ENCODE results near the gene THRB.

THRB gene

DNA sequence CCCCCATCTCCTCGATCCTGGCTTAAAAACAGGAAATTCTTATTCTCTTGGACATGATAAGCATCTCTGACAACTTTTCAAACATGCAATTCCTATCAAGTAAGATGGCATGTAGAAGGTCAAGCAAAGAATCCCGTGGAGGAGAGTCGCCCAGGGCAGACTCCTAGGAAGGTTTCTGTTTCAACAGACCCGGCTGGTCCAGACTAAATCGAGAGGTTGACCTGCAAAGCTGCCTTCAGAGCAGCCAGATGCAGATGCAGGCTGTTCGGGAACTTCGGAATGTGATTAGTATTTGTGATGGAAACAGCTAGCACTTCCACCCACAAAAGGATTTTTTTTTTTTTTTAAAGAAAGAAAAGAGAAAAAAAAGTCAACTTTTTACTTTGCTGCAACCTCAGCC lies 332.8 kb downstream of the THRB start:
- Histone ChIP-seq H3K9me2 (replicated peaks; ENCODE audit: low read depth, low read length) (no peaks in the 10 kb centered on the region), H3K79me2 (ENCODE audit: insufficient read depth, low read length) (no peaks in the 10 kb centered on the region), H3K4me2 (ENCODE audit: low read depth, low read length, poor library complexity, severe bottlenecking) (no peak overlapping the region), H2AFZ (ENCODE audit: low read length) (no peak overlapping the region), H3K4me1 (ENCODE audit: insufficient read depth, low read length, poor library complexity, severe bottlenecking) (no peaks in the 10 kb centered on the region), H4K20me1 (ENCODE audit: insufficient read depth, low read length, poor library complexity, severe bottlenecking) (no peaks in the 10 kb centered on the region), H3K27me3 (ENCODE audit: insufficient read depth, low read length, poor library complexity, severe bottlenecking) (no peaks in the 10 kb centered on the region), H3K4me3 (ENCODE audit: low read length, poor library complexity, severe bottlenecking) (no peak overlapping the region), H3K36me3 (ENCODE audit: insufficient read depth, low read length) (no peaks in the 10 kb centered on the region), H3K9me3 (ENCODE audit: insufficient read depth, low read depth, low read length) (no peaks in the 10 kb centered on the region), H3F3A (ENCODE audit: low read depth) (no peaks in the 10 kb centered on the region), H3K9ac (ENCODE audit: low read depth, low read length, poor library complexity, severe bottlenecking) (no peak overlapping the region)
- TF ChIP-seq, protein P1, sequence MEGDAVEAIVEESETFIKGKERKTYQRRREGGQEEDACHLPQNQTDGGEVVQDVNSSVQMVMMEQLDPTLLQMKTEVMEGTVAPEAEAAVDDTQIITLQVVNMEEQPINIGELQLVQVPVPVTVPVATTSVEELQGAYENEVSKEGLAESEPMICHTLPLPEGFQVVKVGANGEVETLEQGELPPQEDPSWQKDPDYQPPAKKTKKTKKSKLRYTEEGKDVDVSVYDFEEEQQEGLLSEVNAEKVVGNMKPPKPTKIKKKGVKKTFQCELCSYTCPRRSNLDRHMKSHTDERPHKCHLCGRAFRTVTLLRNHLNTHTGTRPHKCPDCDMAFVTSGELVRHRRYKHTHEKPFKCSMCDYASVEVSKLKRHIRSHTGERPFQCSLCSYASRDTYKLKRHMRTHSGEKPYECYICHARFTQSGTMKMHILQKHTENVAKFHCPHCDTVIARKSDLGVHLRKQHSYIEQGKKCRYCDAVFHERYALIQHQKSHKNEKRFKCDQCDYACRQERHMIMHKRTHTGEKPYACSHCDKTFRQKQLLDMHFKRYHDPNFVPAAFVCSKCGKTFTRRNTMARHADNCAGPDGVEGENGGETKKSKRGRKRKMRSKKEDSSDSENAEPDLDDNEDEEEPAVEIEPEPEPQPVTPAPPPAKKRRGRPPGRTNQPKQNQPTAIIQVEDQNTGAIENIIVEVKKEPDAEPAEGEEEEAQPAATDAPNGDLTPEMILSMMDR (conservative IDR thresholded peaks at IDR 0.05; ENCODE audit: low read length) = no peak
- no peak for TF ChIP-seq EZH2phosphoT487 (IDR thresholded peaks at IDR 0.05; ENCODE audit: borderline replicate concordance)

DNA sequence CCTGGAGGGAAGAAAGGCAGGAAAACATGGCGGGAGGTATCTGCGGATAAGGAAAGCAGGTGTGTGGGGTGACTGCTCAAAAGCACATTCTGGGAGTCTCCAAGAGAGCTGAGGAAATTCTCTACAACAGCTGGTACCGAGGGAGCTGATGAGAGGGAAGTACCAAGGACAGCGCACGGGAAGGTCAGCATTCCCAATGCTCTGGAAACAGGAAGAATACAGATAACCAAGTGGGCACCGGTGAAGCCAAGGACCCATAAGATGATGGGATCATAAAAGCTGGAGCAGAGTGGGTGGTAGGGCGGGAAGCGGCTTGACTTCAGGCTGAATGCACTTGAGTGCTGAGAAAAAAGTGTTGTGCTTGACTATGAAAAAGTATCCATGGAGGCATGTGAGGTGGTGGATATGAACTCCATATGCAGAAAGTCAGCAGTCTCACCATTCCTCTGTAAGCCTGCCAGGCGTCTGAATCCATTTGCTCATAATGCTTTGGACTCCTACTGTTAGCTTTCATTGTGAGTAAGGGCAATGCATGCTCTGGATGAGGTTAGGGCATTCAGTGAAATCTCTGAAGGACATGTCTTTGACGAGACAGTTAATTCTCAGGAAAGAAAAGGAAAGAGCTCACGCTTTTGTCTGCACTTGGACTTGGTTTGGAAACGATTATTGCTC lies 334.1 kb downstream of the THRB start:
- no peak overlapping the region for H3K4me3 ChIP-seq (ENCODE audit: low read length, poor library complexity, severe bottlenecking)
- H3K4me1 ChIP-seq (ENCODE audit: insufficient read depth, low read length, poor library complexity, severe bottlenecking) = no peaks in the 10 kb centered on the region
- no peaks in the 10 kb centered on the region for H3K9me2 ChIP-seq (replicated peaks; ENCODE audit: low read depth, low read length)
- no peaks in the 10 kb centered on the region for H4K20me1 ChIP-seq (ENCODE audit: insufficient read depth, low read length, poor library complexity, severe bottlenecking)
- no peaks in the 10 kb centered on the region for H3F3A ChIP-seq (ENCODE audit: low read depth)
- no peak overlapping the region for H3K9ac ChIP-seq (ENCODE audit: low read depth, low read length, poor library complexity, severe bottlenecking)
- no peaks in the 10 kb centered on the region for H3K36me3 ChIP-seq (ENCODE audit: insufficient read depth, low read length)
- H3K9me3 ChIP-seq (ENCODE audit: insufficient read depth, low read depth, low read length) = no peaks in the 10 kb centered on the region
- TF ChIP-seq, protein P1 (conservative IDR thresholded peaks at IDR 0.05; ENCODE audit: low read length) = no peak
- TF ChIP-seq EZH2phosphoT487 (IDR thresholded peaks at IDR 0.05; ENCODE audit: borderline replicate concordance) = no peak
- no peak overlapping the region for H3K4me2 ChIP-seq (ENCODE audit: low read depth, low read length, poor library complexity, severe bottlenecking)
- H3K79me2 ChIP-seq (ENCODE audit: insufficient read depth, low read length) = no peaks in the 10 kb centered on the region
- H2AFZ ChIP-seq (ENCODE audit: low read length) = no peak overlapping the region
- no peaks in the 10 kb centered on the region for H3K27me3 ChIP-seq (ENCODE audit: insufficient read depth, low read length, poor library complexity, severe bottlenecking)

DNA sequence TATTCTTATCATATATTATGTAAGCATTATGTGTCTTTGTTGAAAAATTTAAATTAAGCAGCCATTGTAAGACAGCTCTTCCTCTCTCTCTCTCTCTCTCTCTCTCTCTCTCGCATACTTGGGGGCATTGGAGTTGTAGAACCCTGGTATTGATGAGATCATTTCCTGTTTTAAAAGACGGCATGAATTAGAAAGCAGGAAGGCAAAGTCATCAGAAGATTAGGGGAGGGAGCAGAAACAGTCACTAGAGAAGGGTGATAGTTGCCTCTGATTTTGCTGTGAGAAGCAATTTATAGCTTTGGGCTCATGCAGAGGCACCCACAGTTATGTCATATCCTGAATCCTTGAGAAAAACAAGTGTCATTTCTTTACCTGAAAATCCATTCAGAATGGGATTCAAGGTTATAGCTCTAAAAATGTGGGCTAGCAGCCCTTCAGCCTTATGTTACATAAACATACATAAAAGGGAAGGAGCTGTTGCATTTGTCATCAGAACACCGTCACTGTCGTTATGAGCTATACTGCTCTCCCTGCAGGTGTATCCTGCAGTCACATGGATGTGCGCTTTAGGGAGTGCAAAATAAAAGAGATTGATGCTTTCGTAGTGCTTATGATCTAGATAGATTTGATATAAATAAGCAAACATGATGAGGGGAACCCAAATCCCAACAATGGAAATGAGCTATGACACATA lies 335.7 kb downstream of the THRB start:
- Histone ChIP-seq H4K20me1 (ENCODE audit: insufficient read depth, low read length, poor library complexity, severe bottlenecking) (no peaks in the 10 kb centered on the region), H3K4me1 (ENCODE audit: insufficient read depth, low read length, poor library complexity, severe bottlenecking) (no peaks in the 10 kb centered on the region), H2AFZ (ENCODE audit: low read length) (no peak overlapping the region), H3K4me2 (ENCODE audit: low read depth, low read length, poor library complexity, severe bottlenecking) (no peak overlapping the region), H3K36me3 (ENCODE audit: insufficient read depth, low read length) (no peaks in the 10 kb centered on the region), H3K9ac (ENCODE audit: low read depth, low read length, poor library complexity, severe bottlenecking) (no peak overlapping the region), H3K4me3 (ENCODE audit: low read length, poor library complexity, severe bottlenecking) (no peak overlapping the region), H3K27me3 (ENCODE audit: insufficient read depth, low read length, poor library complexity, severe bottlenecking) (no peaks in the 10 kb centered on the region), H3K9me3 (ENCODE audit: insufficient read depth, low read depth, low read length) (no peaks in the 10 kb centered on the region), H3K79me2 (ENCODE audit: insufficient read depth, low read length) (no peaks in the 10 kb centered on the region), H3K9me2 (replicated peaks; ENCODE audit: low read depth, low read length) (no peaks in the 10 kb centered on the region), H3F3A (ENCODE audit: low read depth) (no peaks in the 10 kb centered on the region)
- TF ChIP-seq, protein P1 (conservative IDR thresholded peaks at IDR 0.05; ENCODE audit: low read length) = no peak
- TF ChIP-seq EZH2phosphoT487 (IDR thresholded peaks at IDR 0.05; ENCODE audit: borderline replicate concordance) = no peak

Measured in Loucy (cell line).